K562 (cell line): ENCODE measurements around the gene VPS13D.

Experiments
- CHD4 ChIP-seq: fragments of 200-600 bp; sonication (generic); IDR thresholded peaks from 3 replicates; pipeline ENCODE4 v1.6.1; 2012; ENCODE audit warnings: low read depth, mild to moderate bottlenecking, mixed read lengths, low read length, inconsistent platforms; ENCODE audit not compliant: insufficient read depth, insufficient replicate concordance, poor library complexity, severe bottlenecking
- CUX1 ChIP-seq: fragments of 200-800 bp; sonication (Bioruptor generic); IDR thresholded peaks from 2 replicates; pipeline ENCODE4 v1.6.1; 2016; ENCODE audit warnings: missing genetic modification characterization, missing compliant biosample characterization
- E2F8 ChIP-seq: fragments of 450-650 bp; IDR thresholded peaks from 2 replicates; pipeline ENCODE4 v1.7.1; 2018; ENCODE audit warnings: mild to moderate bottlenecking, low read depth; ENCODE audit not compliant: partially characterized antibody
- ELK1 ChIP-seq: sonication (generic); formaldehyde crosslinking; IDR thresholded peaks from 2 replicates; pipeline ENCODE4 v1.8.1; 2022; ENCODE audit warnings: missing genetic modification reagents
- EP300 ChIP-seq: IDR thresholded peaks from 2 replicates; pipeline ENCODE4 v1.6.1; 2012; ENCODE audit warnings: low read length, improper control_type of control experiment
- FOS ChIP-seq: IDR thresholded peaks from 3 replicates; pipeline ENCODE4 v1.6.1; 2011; ENCODE audit not compliant: insufficient read length; ENCODE audit errors: extremely low read depth
- FOXM1 ChIP-seq, 2 experiments: fragments of 450-650 bp in 1 of 2; sonication (generic) in 1 of 2; formaldehyde crosslinking in 1 of 2; IDR thresholded peaks; 2 replicates each; pipeline versions ENCODE4 v1.6.1 to v1.9.0; 2017 to 2022; ENCODE audit warnings: low read depth in 2 of 2, mild to moderate bottlenecking in 2 of 2, missing genetic modification reagents in 1 of 2, moderate library complexity in 1 of 2
- KLF16 ChIP-seq: IDR thresholded peaks from 2 replicates; pipeline ENCODE4 v1.6.1; 2016; ENCODE audit warnings: antibody characterized with exemption
- POLR2A ChIP-seq: fragments of 450-650 bp; conservative IDR thresholded peaks from 2 replicates; pipeline ENCODE4 v1.6.1; 2016
- TBP ChIP-seq: optimal IDR thresholded peaks from 2 replicates; pipeline ENCODE3; 2011; ENCODE audit warnings: low read depth, low read length, improper control_type of control experiment
- ZFP36 ChIP-seq: fragments of 150-350 bp; IDR thresholded peaks from 2 replicates; pipeline ENCODE4 v1.6.1; 2018; ENCODE audit warnings: low read length, low read depth; ENCODE audit not compliant: partially characterized antibody
- ZMIZ1 ChIP-seq, 2 experiments: fragments of 150-350 bp in 1 of 2; IDR thresholded peaks; 2 replicates each; pipeline ENCODE4 v1.6.1; 2012 to 2016; ENCODE audit warnings: low read depth in 2 of 2, low read length in 2 of 2, mild to moderate bottlenecking in 1 of 2, moderate library complexity in 1 of 2
- ZNF431 ChIP-seq: sonication (generic); formaldehyde crosslinking; IDR thresholded peaks from 2 replicates; pipeline ENCODE4 v1.8.0; 2022; ENCODE audit warnings: mild to moderate bottlenecking, missing genetic modification reagents

GRCh38 chr1:12475947-12476346 lies 246.1 kb downstream of the VPS13D start:
- no peak for TF ChIP-seq FOXM1 (IDR thresholded peaks at IDR 0.05; ENCODE audit: low read depth)
- no peak for TF ChIP-seq FOXM1 (CRISPR knock-in tag; IDR thresholded peaks at IDR 0.05; ENCODE audit: low read depth)
- no peak for TF ChIP-seq KLF16
- no peak for TF ChIP-seq CUX1
- TF ChIP-seq ELK1 (CRISPR knock-in tag): no peak
- no peak for TF ChIP-seq TBP
- TF ChIP-seq ZMIZ1 (IDR thresholded peaks at IDR 0.05; ENCODE audit: low read depth in 2 of 2, low read length in 2 of 2): no peak
- TF ChIP-seq FOS: no peak
- TF ChIP-seq CHD4: no peak
- TF ChIP-seq ZNF431 (CRISPR knock-in tag): no peak
- TF ChIP-seq E2F8: no peak
- TF ChIP-seq POLR2A: no peak
- TF ChIP-seq EP300: 0 out of 2 replicates have a peak, but pooled peaks have one; percentile 26
- no peak for TF ChIP-seq ZFP36
